ENCODE results near the gene RCN2.
"Not testable (repeated sequence)": the region's sequence is repeated elsewhere in the genome, so short reads cannot be mapped to it uniquely, and the experiment has no call there.

Gene RCN2

DNA sequence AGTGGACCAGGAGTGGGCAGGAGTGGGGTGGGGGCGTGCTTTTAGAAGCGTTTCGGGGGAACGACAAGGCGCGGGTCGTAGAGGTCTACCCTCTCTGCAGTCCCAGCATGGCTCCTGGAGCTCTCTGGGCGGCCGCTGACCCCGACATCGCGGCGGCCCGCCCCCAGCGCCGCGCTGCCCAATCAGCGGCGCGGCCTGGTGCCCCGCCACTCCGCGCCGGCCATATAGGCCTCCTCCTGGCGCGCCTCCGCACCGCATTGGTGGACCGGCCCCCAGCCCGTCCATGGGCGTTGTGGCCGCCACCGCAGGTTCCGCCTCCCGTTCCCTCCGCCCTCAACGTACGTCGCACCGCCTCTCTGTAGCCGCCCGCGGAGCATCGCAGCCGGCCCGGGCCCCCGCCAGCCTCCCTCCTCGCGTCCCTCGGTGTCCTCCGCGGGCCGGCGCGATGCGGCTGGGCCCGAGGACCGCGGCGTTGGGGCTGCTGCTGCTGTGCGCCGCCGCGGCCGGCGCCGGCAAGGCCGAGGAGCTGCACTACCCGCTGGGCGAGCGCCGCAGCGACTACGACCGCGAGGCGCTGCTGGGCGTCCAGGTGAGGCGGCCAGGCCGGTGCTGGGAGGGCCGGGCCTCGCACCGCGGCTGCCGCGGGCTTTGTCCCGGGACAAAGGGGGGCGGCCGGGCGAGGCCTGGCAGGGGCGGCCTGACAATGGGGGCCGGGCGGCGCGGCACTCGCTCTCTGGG, at the start of gene RCN2:
TSS of gene RCN2 (plus strand) at position 353 of the 738 bp plus-strand sequence. CDS start at position 446, 93 bp downstream.
- in situ Hi-C loops (cut with HindIII; ENCODE audit: low sequenced_read_pairs): no loop called here

DNA sequence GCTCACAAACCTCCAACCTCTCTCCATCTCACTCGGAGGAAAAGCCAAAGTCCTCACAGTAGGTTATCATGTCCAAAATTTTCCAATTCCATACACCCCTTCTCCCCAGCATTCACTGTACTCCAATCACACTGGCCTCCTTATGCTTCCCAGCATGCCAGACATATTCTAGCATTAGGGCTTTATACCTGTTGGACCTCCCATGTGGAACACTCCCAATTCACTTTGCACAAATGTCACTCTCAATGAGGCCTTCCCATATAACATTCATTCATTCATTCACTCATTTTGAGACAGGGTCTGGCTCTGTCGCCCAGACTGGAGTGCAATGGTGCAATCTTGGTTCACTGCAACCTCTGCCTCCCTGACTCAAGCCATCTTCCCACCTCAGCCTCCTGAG, 46.3 kb upstream of the RCN2 start:
- in situ Hi-C loops (cut with HindIII; ENCODE audit: low sequenced_read_pairs): no loop called here

GRCh38 chr15:76887280-76888141, 44.0 kb upstream of the RCN2 start:
- in situ Hi-C loops (cut with HindIII; ENCODE audit: low sequenced_read_pairs): not testable (repeated sequence)

GRCh38 chr15:76892836-76893235, 38.7 kb upstream of the RCN2 start:
- in situ Hi-C loops (cut with HindIII; ENCODE audit: low sequenced_read_pairs): not testable (repeated sequence)

DNA sequence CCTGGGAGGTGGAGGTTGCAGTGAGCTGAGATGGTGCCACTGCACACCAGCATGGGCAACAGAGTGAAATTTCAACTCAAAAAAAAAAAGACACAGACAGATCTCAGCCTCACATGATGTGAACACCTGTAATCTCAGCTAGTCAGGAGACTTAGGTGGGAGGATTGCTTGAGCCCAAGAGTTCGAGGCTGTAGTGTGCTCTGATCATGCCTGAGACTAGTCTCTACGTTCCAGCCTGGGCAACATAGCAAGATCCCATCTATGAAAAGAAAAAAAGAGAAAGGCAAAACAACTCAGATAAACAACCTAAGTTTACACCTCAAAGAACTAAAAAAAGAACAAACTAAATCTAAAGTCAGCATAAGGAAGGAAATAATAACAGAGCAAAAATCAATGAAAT, 37.4 kb upstream of the RCN2 start:
- in situ Hi-C loops (cut with HindIII; ENCODE audit: low sequenced_read_pairs): no loop called here

DNA sequence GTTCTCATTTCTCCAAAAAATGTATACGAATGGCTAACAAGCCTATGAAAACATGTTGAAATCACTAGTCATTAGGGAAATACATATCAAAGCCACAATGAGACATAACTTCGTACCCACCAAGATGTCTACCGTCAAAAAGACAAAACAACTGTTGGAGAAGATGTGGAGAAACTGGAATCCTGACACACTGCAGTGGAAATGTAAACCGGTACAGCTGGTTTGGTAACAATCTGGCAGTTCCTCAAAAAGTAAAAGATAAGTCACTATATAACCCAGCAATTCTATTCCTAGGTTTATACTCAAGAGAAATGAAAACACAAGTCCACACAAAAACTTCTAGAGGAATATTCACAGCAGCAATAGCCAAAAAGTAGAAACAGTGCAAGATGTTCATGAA, 33.4 kb upstream of the RCN2 start:
- in situ Hi-C loops (cut with HindIII; ENCODE audit: low sequenced_read_pairs): no loop called here

DNA sequence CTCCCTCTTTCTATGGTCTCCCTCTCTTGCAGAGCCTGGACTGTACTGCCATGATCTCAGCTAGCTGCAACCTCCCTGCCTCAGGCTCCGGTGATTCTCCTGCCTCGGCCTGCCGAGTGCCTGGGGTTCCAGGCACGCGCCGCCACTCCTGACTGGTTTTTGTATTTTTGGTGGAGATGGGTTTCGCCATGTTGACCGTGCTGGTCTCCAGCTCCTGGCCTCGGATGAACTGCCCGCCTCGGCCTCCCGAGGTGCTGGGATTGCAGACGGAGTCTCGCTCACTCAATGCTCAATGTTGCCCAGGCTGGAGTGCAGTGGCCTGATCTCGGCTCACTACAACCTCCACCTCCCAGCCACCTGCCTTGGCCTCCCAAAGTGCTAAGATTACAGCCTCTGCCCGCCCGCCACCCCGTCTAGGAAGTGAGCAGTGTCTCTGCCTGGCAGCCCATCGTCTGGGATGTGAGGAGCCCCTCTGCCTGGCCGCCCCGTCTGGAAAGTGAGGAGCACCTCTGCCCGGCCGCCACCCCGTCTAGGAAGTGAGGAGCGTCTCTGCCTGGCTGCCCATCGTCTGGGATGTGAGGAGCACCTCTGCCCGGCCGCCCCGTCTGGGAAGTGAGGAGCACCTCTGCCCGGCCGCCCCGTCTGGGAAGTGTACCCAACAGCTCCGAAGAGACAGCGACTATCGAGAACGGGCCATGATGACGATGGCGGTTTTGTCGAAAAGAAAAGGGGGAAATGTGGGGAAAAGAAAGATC, 32.2 kb upstream of the RCN2 start:
- in situ Hi-C loops (cut with HindIII; ENCODE audit: low sequenced_read_pairs): not testable (repeated sequence)

DNA sequence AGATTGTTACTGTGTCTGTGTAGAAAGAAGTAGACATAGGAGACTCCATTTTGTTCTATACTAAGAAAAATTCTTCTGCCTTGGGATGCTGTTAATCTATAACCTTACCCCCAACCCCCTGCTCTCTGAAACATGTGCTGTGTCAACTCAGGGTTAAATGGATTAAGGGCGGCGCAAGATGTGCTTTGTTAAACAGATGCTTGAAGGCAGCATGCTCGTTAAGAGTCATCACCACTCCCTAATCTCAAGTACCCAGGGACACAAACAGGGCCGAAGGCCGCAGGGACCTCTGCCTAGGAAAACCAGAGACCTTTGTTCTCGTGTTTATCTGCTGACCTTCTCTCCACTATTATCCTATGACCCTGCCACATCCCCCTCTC, 31.6 kb upstream of the RCN2 start:
- in situ Hi-C loops (cut with HindIII; ENCODE audit: low sequenced_read_pairs): not testable (repeated sequence)

- in situ Hi-C loops (cut with HindIII; ENCODE audit: low sequenced_read_pairs): no loop called here
Observed at GRCh38 chr15:76901965-76902364, 29.6 kb upstream of the RCN2 start.

- in situ Hi-C loops (cut with HindIII; ENCODE audit: low sequenced_read_pairs): no loop called here
Observed at GRCh38 chr15:76903251-76903681, 28.3 kb upstream of the RCN2 start.

DNA sequence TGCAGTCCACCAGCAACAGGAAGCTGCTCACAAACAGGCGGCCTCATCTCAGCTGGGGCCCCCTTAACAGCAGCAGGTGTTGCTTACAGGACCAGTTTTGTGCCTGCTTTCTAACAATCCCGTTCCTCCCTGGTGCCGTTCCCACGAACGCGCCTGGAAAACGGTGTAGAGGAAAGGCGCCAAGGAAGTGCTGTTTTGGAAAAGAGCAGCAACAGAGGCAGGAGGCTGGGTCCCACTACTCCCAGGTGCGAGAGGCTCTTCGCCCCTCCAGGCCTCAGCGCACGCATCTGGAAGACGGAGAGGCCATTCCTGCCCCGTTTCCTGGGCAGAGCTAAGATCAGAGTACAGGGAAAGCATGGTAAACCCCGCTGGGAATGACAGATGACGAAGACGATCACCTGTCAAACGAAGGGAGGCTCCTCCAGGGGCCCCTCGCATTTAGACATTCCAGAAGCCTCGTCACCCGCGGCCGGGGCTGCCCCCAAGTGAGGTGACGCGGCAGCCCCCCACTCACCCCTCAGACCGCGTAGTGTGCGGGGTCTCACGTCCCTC, 27.0 kb upstream of the RCN2 start:
- in situ Hi-C loops (cut with HindIII; ENCODE audit: low sequenced_read_pairs): no loop called here

GRCh38 chr15:76905013-76905839, 26.3 kb upstream of the RCN2 start, which contains the start of gene SCAPER:
SCAPER (minus strand) TSS chr15:76905340; CDS start chr15:76883817, 21,523 bp downstream.
- in situ Hi-C loops (cut with HindIII; ENCODE audit: low sequenced_read_pairs): no loop called here

GRCh38 chr15:76905855-76906254, 25.7 kb upstream of the RCN2 start:
- in situ Hi-C loops (cut with HindIII; ENCODE audit: low sequenced_read_pairs): no loop called here

GRCh38 chr15:76912430-76912829, 19.1 kb upstream of the RCN2 start:
- in situ Hi-C loops (cut with HindIII; ENCODE audit: low sequenced_read_pairs): no loop called here

- in situ Hi-C loops (cut with HindIII; ENCODE audit: low sequenced_read_pairs): no loop called here
Observed at GRCh38 chr15:76913737-76914136, 17.8 kb upstream of the RCN2 start.

GRCh38 chr15:76916369-76916768, 15.2 kb upstream of the RCN2 start:
- in situ Hi-C loops (cut with HindIII; ENCODE audit: low sequenced_read_pairs): no loop called here

GRCh38 chr15:76928201-76928600, 3.3 kb upstream of the RCN2 start:
- in situ Hi-C loops (cut with HindIII; ENCODE audit: low sequenced_read_pairs): no loop called here

DNA sequence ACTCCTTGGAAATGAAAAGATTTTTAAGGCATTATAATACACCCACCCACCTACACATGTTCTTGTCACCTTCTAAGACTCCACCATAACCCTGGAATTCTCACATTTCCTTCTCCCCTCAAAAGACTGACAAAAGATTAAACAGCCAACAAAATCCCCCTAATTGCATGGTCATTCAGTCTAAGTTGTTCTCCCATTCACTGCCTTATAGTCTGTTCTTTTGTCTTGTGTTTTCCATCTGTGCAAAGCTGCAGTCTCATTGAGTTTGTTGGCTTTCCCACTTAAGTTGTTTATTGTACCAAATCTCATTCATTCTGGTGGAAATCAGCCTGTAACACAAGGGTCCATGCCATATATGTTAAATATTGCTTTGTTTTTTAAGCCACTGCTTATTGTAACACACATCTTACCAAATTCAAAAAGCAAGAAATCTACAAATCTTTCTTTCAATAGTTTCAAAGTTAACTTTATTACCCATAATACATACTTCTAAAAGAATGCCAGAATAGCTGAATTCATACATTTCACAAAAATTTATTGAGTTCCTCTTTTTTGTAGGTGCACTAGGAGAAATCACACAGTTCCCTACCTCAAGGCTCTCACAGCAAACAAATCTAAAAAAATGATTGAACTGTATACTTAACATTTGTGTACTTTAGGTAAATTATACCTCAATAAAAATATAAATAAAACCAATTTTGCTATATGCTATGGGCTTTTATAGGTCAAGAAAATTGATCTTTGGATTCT, 2.4 kb upstream of the RCN2 start:
- in situ Hi-C loops (cut with HindIII; ENCODE audit: low sequenced_read_pairs): no loop called here

- in situ Hi-C loops (cut with HindIII; ENCODE audit: low sequenced_read_pairs): no loop called here
Observed at GRCh38 chr15:76930831-76931396, 635 bp upstream of the RCN2 start.

Data from DLD1 (cell line).